ENCODE data around the gene BAZ2B.

GRCh38 chr2:159605441-159606178 is 10.7 kb downstream of the BAZ2B start:
- TF ChIP-seq CTCF (IDR thresholded peaks at IDR 0.05), result no peak
- no peak for TF ChIP-seq EZH2phosphoT487 (IDR thresholded peaks at IDR 0.05)
- TF ChIP-seq EZH2 (IDR thresholded peaks at IDR 0.05), result no peak
